Hypothalamus (tissue), 51 donors: Measurements from ENCODE around the gene HPRT1.
"Not testable (repeated sequence)": the region's sequence is repeated elsewhere in the genome, so short reads cannot be mapped to it uniquely, and the experiment has no call there.

Experiments
- DNase-seq, 51 donors: peaks; one replicate each; lab custom pipeline; 2025; lab: John Stamatoyannopoulos, UW

HPRT1 gene, protein sequence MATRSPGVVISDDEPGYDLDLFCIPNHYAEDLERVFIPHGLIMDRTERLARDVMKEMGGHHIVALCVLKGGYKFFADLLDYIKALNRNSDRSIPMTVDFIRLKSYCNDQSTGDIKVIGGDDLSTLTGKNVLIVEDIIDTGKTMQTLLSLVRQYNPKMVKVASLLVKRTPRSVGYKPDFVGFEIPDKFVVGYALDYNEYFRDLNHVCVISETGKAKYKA

GRCh38 chrX:134460005-134460861 is at the start of gene HPRT1:
TSS of gene HPRT1 (plus strand) at chrX:134460165. CDS start at chrX:134460312, 147 bp downstream.
- peak; percentile 1 to 82 (median 50) for DNase-seq

DNA sequence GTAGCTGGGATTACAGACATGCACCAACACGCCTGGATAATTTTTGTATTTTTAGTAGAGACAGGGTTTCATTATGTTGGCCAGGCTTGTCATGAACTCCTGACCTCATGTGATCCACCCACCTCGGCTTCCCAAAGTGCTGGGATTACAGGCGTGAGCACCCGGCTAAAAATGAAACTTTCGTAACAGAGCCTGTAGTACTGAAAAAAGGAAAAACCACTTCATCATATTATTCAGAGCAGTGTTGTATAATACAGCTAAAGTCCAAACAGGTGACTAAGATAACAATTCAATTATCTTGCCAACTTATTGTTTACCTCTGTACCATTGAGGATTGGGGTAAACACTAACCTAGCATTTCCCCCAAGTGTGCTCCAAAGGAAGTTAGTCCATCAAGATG is 43.9 kb upstream of the HPRT1 start:
- DNase-seq, result no peak

GRCh38 chrX:134418317-134419113 is 41.5 kb upstream of the HPRT1 start:
- no peak for DNase-seq

GRCh38 chrX:134419784-134420183 is 40.2 kb upstream of the HPRT1 start:
- DNase-seq, result no peak

DNA sequence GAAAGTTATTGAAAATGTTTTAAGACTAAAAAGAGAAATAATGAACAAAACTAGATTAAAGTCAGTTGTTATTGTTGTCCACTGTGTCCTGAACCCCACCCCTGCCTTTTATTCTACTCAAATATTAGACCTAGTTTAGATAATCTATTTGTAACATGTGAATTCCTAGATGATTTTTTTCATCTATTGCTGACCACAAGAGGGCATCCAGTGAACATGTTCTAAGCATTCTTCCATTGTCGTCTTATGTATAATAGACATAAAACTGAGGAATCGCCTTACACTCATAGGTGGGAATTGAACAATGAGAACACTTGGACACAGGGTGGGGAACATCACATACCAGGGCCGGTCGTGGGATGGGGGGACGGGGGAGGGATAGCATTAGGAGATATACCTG is 36.4 kb upstream of the HPRT1 start:
- DNase-seq, result peak in 1 of 51 donors; percentile 1

- DNase-seq, result no peak
These were observed 33.7 kb upstream of the HPRT1 start for GRCh38 chrX:134426281-134426680.

DNA sequence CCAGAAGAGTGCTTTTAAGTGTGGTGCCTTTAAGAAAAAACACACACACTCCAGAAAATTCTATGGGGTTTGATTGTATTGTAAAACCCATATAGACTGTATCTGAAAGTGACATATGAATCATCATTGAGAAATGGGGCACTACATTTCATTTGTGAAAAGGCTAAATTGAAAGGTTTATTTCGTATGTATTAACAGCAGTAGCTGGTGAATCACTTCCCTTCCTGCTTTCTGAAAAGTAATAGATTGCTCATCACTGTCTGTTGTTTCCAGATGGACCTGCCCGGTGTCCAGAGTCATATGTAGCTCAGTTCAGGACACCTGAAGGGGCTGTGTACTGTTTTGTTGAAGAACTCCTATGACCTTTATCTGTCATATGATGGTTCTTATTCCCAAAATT is 28.1 kb upstream of the HPRT1 start:
- no peak for DNase-seq

GRCh38 chrX:134435894-134436293 is 24.1 kb upstream of the HPRT1 start:
- no peak for DNase-seq

GRCh38 chrX:134443020-134443419 is 16.9 kb upstream of the HPRT1 start:
- DNase-seq, result peak in 1 of 51 donors; percentile 0

- DNase-seq, result no peak
These were observed 16.5 kb upstream of the HPRT1 start for GRCh38 chrX:134443461-134443860.

- no peak for DNase-seq
These were observed 15.3 kb upstream of the HPRT1 start for GRCh38 chrX:134444681-134445080.

- DNase-seq, result no peak
These were observed 7.4 kb upstream of the HPRT1 start for GRCh38 chrX:134452596-134452995.

DNA sequence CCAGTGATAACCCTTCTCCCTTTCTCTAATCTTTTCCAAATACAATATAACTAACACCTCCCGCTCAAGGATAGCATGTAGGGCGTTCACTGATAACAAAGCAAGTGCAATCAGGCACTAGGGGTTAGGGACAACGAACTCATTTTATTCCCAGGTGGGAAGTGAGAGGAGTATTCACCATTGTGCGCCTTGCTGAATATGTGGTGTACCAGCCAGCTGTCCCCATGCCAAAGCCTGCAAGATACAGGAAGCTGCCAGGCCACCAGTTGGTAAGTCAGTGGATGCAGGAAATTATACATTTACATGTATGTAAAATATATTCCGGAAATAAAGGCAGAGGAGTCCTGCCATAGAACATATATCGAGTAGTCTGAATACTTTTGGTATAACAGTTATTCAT is 6.3 kb upstream of the HPRT1 start:
- no peak for DNase-seq

GRCh38 chrX:134454506-134454905 is 5.5 kb upstream of the HPRT1 start:
- DNase-seq, result no peak

DNA sequence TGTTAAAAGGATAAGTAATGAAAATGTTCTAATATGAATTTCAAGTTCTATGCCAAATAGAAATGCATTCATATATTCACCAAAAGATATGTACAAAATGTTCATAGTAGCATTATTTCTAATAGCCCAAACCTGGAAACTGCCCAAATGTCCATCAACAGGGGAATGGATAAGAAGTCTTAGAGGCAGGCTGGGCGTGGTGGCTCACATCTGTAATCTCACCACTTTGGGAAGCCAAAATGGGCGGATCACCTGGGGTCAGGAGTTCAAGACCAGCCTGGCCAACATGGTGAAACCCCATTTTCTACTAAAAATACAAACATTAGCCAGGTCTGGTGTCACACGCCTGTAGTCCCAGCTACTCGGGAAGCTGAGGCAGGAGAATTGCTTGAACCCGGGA is 2.3 kb upstream of the HPRT1 start:
- no peak for DNase-seq

DNA sequence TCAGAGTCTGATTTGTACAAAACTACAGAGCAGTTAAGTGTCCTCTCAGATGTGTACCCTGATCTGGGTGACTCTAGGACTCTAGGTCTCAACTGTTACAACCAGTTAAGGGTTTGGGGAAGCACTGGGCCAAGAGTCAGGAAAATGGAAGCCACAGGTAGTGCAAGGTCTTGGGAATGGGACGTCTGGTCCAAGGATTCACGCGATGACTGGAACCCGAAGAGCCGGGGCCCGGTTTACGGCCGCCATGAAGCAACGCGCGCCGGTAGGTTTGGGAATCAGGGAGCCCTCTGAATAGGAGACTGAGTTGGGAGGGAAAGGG is 321 bp upstream of the HPRT1 start:
- peak in 1 of 51 donors; percentile 38 for DNase-seq

DNA sequence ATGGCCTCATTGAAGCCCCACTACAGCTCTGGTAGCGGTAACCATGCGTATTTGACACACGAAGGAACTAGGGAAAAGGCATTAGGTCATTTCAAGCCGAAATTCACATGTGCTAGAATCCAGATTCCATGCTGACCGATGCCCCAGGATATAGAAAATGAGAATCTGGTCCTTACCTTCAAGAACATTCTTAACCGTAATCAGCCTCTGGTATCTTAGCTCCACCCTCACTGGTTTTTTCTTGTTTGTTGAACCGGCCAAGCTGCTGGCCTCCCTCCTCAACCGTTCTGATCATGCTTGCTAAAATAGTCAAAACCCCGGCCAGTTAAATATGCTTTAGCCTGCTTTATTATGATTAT is 876 bp downstream of the HPRT1 start:
- DNase-seq, result peak in 2 of 51 donors; percentile 2 to 12

DNA sequence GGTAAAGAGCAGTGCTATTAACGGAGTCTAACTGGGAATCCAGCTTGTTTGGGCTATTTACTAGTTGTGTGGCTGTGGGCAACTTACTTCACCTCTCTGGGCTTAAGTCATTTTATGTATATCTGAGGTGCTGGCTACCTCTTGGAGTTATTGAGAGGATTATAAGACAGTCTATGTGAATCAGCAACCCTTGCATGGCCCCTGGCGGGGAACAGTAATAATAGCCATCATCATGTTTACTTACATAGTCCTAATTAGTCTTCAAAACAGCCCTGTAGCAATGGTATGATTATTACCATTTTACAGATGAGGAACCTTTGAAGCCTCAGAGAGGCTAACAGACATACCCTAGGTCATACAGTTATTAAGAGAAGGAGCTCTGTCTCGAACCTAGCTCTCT is 1.5 kb downstream of the HPRT1 start:
- no peak for DNase-seq

- DNase-seq, result no peak
These were observed 3.0 kb downstream of the HPRT1 start for GRCh38 chrX:134462927-134463326.

GRCh38 chrX:134464453-134464852 is 4.5 kb downstream of the HPRT1 start:
- DNase-seq, result not testable (repeated sequence)

GRCh38 chrX:134469486-134469885 is 9.5 kb downstream of the HPRT1 start:
- DNase-seq, result no peak

- DNase-seq, result no peak
These were observed 10.0 kb downstream of the HPRT1 start for GRCh38 chrX:134470013-134470412.
